IPS-20b (cell line): Measurements from ENCODE around the gene FAM222A.

ENCODE experiments used
- H3K27ac ChIP-seq: one replicate; pipeline ENCODE4 v1.5.1; 2013; ENCODE audit warnings: low read length
- H3K27me3 ChIP-seq: 2 replicates; pipeline ENCODE4 v1.6.1; 2013; ENCODE audit warnings: mild to moderate bottlenecking, low read length, inconsistent platforms; ENCODE audit not compliant: insufficient read depth
- H3K36me3 ChIP-seq: 2 replicates; pipeline ENCODE4 v1.6.1; 2013; ENCODE audit warnings: low read depth, mild to moderate bottlenecking, inconsistent platforms, low read length, moderate library complexity; ENCODE audit not compliant: insufficient read depth
- H3K4me1 ChIP-seq: 2 replicates; pipeline ENCODE4 v1.6.1; 2013; ENCODE audit warnings: mild to moderate bottlenecking, control low read depth, inconsistent platforms, low read length, moderate library complexity; ENCODE audit not compliant: insufficient read depth
- H3K4me3 ChIP-seq: 2 replicates; pipeline ENCODE4 v1.5.1; 2013; ENCODE audit warnings: mild to moderate bottlenecking, low read length, inconsistent platforms
- H3K9ac ChIP-seq: 2 replicates; pipeline ENCODE4 v1.6.1; 2013; ENCODE audit warnings: low read depth, mild to moderate bottlenecking, inconsistent platforms, low read length, moderate library complexity
- H3K9me3 ChIP-seq: 2 replicates; pipeline ENCODE4 v1.6.1; 2013; ENCODE audit warnings: mild to moderate bottlenecking, low read depth, low read length, inconsistent platforms; ENCODE audit not compliant: insufficient read depth

Gene FAM222A

DNA sequence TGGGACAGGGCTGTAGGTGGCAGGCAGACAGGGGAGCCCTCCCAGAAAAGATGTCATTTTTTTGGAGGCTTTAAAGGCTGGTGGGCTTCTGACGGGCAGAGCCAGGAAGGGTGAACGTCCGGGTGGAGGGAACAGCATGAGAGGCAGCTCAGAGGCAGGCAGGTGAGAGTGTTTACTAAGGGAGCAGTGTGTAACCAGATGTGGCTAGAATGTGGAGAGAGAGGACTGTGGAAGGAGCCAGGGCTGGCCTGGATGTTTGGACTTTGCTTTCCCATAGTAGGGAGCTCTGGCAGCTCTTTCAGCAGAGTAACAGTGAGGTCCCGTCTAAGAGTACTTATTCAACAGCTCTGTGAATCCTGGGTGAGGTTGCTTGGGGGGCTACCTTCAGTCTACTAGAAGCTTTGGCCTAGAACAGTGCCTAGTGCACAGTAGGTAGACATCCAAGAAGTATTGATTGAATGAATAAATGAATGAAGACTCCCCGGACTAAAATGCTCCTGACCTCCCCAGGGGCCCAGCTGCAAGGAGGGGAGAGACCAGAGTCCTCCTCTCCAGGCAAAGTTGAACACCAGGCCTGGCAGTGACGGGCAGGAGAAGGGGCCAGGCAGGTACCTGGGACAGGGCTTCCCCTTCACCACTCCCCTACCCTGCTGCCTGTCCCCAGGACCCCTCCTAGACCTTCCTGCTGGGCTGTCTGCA, 8.5 kb downstream of the FAM222A start:
- Histone ChIP-seq H3K27me3 (peaks cover 23% of the 10 kb centered on the region), H3K9me3 (no peaks in the 10 kb centered on the region), H3K4me3 (no peak overlapping the region), H3K4me1 (peaks cover 8% of the 10 kb centered on the region; the same call in 1 of the 2 replicates), H3K36me3 (no peaks in the 10 kb centered on the region), H3K9ac (no peak overlapping the region), H3K27ac (no peak overlapping the region)

DNA sequence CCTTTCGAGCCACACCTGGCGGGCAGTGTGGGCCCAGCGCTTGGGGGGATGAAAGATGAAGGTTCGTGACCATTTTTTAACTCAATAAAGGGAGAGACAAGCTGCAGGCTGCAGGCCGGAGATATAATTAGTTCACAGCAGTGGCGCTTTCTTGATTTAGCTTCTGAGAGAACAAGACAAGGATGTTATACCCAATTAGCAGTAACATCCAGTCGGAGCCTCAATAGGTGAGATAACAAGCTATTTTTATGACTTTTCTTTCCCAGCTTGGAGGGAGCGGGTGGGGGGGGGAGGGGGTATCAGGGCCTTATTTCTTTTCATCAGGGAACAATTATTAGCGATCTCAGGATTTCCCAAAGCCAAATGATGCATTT, 9.1 kb downstream of the FAM222A start:
- H3K4me3 ChIP-seq, result no peak overlapping the region
- no peak overlapping the region for H3K27ac ChIP-seq
- H3K36me3 ChIP-seq, result no peaks in the 10 kb centered on the region
- H3K9ac ChIP-seq, result no peak overlapping the region
- peaks cover 17% of the 10 kb centered on the region for H3K27me3 ChIP-seq
- peaks cover 8% of the 10 kb centered on the region; the same call in 1 of the 2 replicates for H3K4me1 ChIP-seq
- no peaks in the 10 kb centered on the region for H3K9me3 ChIP-seq

DNA sequence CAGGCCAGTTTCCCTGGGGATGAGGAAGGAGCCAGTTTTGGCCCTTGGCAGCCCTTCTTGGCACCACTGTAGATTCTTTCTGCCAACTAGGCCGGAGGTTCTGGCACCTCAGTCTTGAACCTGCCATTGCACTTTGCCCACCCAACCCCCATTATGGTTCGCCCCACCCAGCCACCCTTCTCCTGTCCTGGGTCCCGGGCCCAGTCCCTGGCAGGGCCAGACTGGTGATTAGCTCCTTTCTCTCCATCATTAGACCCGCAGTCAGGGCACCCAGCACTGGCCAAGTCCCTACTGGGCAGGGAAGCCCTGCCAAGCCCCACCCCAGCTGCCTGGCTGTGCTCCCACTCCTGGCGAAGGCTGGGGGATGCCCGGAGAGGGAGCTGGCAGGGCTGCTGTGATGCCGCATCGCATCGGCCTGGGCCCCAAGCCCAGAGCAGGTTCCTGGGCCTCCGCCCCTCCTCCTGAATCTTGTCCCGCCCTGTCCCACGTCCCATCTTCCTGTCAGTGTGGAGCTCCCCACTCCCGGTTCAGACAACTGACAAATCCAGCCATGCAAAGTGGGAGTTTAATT, 9.8 kb downstream of the FAM222A start:
- no peaks in the 10 kb centered on the region for H3K36me3 ChIP-seq
- no peak overlapping the region for H3K27ac ChIP-seq

DNA sequence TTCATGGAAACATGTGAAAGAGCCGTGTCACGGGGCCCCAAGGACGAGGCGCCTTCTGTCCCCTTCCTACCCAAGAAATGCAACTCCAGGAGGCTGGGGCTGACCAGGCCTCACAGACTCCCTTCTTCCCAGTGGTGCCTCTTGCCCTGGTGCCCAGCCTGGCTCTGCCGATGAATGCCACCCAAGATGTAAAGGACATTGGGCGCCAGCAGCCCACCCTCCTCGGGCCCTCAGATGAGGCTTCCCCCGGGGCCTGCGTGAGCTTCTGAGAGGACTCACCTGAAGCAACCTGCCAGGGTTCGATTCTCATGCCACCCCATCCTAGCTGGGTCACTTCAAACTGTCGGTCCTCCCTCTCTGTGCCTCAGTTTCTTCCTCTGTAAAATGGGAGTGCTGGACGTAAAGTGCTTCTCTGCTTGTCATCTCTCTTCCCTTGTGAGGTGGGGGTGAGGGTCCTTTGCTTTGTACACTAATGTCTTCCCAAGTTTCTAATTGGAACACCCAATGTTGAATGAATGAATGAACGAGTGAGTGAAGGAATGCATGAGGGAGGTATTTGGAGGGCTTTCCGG, 10.8 kb downstream of the FAM222A start:
- Histone ChIP-seq H3K9ac (no peak overlapping the region), H3K27ac (no peak overlapping the region), H3K9me3 (no peaks in the 10 kb centered on the region), H3K4me1 (peaks cover 4% of the 10 kb centered on the region; the same call in 1 of the 2 replicates), H3K36me3 (no peaks in the 10 kb centered on the region), H3K27me3 (peaks cover 4% of the 10 kb centered on the region; the same call in 1 of the 2 replicates), H3K4me3 (no peak overlapping the region)

More for the DNA sequence above, 9.8 kb downstream of the FAM222A start:
- H3K4me3 ChIP-seq, result no peak overlapping the region
- no peak overlapping the region for H3K9ac ChIP-seq
- peaks cover 8% of the 10 kb centered on the region; the same call in 1 of the 2 replicates for H3K4me1 ChIP-seq
- peaks cover 14% of the 10 kb centered on the region for H3K27me3 ChIP-seq
- H3K9me3 ChIP-seq, result no peaks in the 10 kb centered on the region

DNA sequence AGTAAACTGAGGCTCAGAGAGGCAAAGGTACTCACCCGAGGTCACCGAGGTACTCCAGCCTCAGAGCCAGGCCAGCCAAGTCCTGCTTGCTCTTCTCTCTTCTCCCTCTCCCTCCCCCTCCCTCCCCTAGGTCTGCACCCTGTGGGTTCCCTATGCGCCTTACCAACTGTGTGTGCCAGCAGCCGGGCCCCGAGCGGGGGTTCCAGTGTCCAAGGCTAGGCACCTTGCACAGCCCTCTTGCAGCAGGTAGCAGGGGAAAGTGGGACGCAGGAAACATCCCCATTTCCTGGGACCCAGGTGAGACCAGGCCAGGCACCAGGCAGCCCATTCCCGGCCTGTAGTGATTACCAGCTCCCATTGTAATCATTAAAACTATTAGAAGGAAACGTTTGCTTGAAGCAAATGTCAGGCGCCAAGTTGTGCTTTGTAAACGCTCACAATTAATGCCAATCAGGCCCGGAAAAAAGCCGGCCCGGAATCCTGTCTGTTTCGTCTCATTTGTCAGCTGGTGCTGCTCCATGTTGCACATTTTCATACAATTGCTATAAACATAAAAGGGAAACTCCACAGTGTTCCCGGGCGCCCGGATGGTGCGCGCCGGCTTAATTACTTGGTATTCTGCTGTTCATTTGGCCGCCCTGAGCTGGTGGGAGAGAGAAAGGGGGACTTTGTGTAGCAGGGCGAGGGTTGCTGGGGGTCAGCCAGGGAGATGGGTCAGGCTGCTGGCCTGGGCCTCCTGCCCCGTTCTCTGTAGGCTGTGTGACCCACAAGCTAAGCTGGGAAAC, 11.9 kb downstream of the FAM222A start:
- no peaks in the 10 kb centered on the region for H3K27me3 ChIP-seq
- H3K27ac ChIP-seq, result no peak overlapping the region
- no peaks in the 10 kb centered on the region for H3K9me3 ChIP-seq
- H3K4me3 ChIP-seq, result no peak overlapping the region
- no peak overlapping the region for H3K9ac ChIP-seq
- H3K4me1 ChIP-seq, result no peaks in the 10 kb centered on the region
- H3K36me3 ChIP-seq, result no peaks in the 10 kb centered on the region

DNA sequence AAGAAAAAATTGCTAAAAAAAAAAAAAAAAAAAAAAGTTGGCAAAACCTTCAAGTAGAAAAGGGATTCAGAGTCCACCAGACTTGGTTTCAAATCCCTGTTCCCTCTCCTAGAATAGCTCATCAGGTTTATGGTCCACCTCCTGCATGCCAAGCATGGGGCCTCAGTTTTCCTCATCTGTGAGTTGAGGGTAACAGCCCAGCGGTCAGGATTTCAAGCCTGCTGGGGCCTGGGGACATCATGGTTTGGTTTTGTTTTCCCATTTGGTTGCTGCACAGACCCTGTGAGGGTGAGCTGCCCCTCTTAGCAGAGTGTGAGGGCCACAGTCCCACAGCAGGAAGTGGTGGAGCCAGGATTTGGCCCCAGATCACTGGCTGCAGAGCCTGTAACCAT, 12.5 kb downstream of the FAM222A start:
- H3K4me3 ChIP-seq, result no peak overlapping the region
- no peaks in the 10 kb centered on the region for H3K36me3 ChIP-seq
- H3K9ac ChIP-seq, result no peak overlapping the region
- H3K27me3 ChIP-seq, result no peaks in the 10 kb centered on the region
- H3K27ac ChIP-seq, result no peak overlapping the region
- H3K9me3 ChIP-seq, result no peaks in the 10 kb centered on the region
- no peaks in the 10 kb centered on the region for H3K4me1 ChIP-seq

DNA sequence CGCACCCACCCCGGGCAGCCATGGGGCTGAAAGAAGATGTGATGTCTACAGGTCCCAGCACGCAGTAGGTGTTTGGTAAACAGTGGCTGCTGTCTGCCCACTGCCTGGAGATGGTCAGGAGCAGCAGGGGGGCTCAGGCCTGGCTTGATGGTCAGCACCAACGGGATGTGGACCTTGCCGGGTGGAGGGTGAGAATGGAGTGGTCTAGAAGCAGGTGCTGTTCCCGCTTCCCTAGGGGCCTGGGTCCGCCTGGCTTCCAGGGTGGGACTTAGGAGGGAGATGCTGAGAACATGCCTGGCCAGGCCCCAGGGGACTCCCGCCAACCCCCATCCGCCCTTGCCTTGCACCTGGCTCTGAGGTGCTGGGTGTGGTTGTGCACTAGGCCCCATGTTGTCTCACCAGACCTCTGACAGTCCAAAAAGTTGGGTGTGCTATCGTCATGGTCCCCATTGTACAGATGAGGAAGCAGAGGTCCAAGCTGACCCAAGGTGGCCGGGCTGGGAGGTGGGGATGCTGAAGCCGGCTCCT, 12.9 kb downstream of the FAM222A start:
- H3K9ac ChIP-seq, result no peak overlapping the region
- no peaks in the 10 kb centered on the region for H3K27me3 ChIP-seq
- no peak overlapping the region for H3K27ac ChIP-seq
- H3K4me3 ChIP-seq, result no peak overlapping the region
- H3K4me1 ChIP-seq, result no peaks in the 10 kb centered on the region
- no peaks in the 10 kb centered on the region for H3K36me3 ChIP-seq
- H3K9me3 ChIP-seq, result no peaks in the 10 kb centered on the region

DNA sequence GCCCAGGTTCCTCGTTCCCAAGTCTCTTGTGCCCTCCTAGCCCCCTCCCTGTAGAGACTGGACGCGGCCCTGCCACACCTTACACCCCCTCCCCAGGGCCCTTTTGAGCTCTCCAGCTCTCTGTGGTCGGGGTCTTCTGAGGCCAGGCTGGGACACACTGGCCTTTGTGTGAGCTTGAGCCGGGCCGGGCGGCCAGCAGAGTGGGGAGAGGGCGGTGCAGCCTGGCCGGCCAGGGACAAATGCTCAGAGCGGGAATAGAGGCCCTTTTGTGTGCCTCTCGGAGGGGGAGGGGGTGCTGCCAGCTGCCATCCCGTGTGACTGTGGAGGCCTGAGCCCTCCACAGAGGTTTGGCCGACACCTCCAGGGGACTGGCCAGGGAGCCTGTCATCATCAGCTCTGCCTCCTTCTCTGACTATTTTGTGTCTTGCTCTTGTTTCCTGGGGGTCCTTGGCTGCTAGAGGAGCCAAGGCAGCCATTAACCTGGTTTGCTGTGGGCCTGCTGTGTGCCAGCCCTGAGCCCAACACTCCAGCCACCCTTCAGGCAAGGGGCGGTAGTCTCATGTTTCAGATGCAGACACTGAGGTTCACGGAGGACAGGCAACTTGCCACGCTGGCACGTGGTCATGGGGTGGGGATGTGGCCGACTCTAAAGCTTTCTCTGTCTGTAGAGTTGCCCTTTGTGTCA, 13.6 kb downstream of the FAM222A start:
- Histone ChIP-seq H3K4me1 (no peaks in the 10 kb centered on the region), H3K4me3 (no peak overlapping the region), H3K9ac (no peak overlapping the region), H3K36me3 (no peaks in the 10 kb centered on the region), H3K9me3 (no peaks in the 10 kb centered on the region), H3K27me3 (no peaks in the 10 kb centered on the region), H3K27ac (no peak overlapping the region)

DNA sequence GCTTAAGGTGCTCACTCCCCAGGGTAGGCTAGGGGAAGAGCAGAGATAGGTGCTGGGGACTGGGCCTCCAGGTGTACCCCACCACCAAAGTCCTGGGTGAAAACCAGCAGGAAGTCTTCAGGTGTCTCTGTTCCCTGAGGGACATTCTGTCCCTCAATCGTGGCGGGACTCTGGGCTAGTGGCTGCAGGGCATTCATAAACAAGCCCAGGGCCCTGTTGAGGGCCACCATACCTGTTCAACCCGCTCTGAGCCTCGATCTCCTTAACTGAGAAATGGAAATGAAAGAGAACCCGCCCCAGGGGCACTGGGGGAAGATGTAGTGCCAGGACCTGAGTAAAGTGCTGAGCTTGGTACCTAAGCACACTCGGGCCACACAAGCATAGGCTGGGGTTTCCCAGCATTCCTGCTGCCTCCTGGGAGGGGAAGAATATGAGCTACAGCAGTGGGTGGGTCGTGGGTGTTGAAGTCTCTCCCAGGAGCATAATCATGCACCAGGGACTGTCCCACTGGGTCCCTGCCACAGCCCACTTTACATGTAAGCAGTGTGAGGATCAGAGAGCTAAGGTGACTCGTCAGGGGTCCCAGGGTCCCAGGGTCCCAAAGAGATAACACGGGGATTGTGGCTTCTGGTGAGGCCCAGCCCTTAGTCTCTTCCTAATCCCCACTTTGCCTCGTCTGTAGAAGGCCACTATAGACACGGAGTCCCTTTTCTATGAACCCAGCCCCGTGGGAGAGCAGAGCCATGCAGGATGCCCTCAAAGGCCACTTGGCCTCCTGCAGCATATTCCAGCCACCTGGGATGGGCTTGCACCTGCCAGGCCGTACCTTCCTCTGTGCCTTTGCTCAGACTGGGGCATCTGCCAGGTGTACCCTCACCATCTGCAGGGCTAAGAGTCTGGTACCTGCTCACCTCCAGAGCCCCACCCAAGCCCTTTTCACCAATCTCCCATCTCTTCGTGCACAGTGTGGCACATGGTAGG, 14.4 kb downstream of the FAM222A start:
- no peaks in the 10 kb centered on the region for H3K36me3 ChIP-seq
- no peaks in the 10 kb centered on the region for H3K4me1 ChIP-seq
- H3K27me3 ChIP-seq, result no peaks in the 10 kb centered on the region
- H3K27ac ChIP-seq, result no peak overlapping the region
- H3K9ac ChIP-seq, result no peak overlapping the region
- no peaks in the 10 kb centered on the region for H3K9me3 ChIP-seq
- H3K4me3 ChIP-seq, result no peak overlapping the region

DNA sequence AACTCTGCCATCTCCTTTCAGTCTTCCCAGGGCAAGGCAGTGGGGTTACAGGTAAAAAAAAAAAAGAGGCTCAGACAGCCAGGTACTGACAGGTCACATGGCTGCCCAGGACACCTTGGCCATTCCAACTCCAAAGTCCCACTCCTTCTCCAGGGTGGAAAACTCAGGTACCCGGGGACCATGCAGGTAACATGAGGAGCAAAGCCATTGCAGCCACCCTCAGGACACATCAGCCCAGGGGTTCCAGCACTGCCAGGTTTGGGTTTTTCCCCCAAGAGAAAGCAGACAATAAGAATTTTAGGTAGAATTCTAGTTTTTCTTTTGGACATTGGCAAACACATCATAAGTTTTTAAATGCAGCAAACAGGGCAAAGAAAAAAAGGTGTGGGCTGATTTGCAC, 15.3 kb downstream of the FAM222A start:
- no peaks in the 10 kb centered on the region for H3K4me1 ChIP-seq
- H3K36me3 ChIP-seq, result no peaks in the 10 kb centered on the region
- no peak overlapping the region for H3K27ac ChIP-seq

More for the DNA sequence above, 15.3 kb downstream of the FAM222A start:
- Histone ChIP-seq H3K4me3 (no peak overlapping the region), H3K9ac (no peak overlapping the region), H3K27me3 (no peaks in the 10 kb centered on the region), H3K9me3 (no peaks in the 10 kb centered on the region)
